GM12878 (cell line): ENCODE results near the gene VSIG10L. TPM values are rescaled to one million over a fixed set of nuclear protein-coding genes. Genes with fewer than 3 reads are reported as not detected.
A peak's percentile ranks its signal among the peaks of the same experiment; 100 is the strongest.

Experiments
- ATAC-seq: fragments of 200-7000 bp; cut with Tn5 transposase; 3 replicates; pipeline ENCODE4 v1.9.1; 2020; ENCODE audit warnings: mild to moderate bottlenecking, moderate library complexity
- BruUV-seq: library from RNA; stranded (reverse); fragments of 400-500 nt; replicated peaks from 2 replicates; lab custom pipeline; 2021; lab: Mats Ljungman, UMichigan
- CTCF ChIA-PET: fragments of 300-600 bp; sonication (Branson Sonifier 250); formaldehyde crosslinking; extraction: SDS; loops from one replicate; lab custom pipeline; 2021; ENCODE audit warnings: inconsistent platforms; lab: Yijun Ruan, JAX
- POLR2A ChIA-PET: fragments of 350-600 bp; formaldehyde crosslinking; extraction: SDS; loops from one replicate; lab custom pipeline; 2021; ENCODE audit warnings: inconsistent platforms; lab: Charles Lee
- RAD21 ChIA-PET: fragments of 300-600 bp; sonication (Branson Sonifier 250); formaldehyde crosslinking; loops from one replicate; lab custom pipeline; 2023; ENCODE audit warnings: antibody characterized with exemption; ENCODE audit not compliant: unreplicated experiment; lab: Charles Lee
- SMC1A ChIA-PET: fragments of 300-600 bp; sonication (Branson Sonifier 250); formaldehyde crosslinking; loops from one replicate; lab custom pipeline; 2023; ENCODE audit not compliant: unreplicated experiment, uncharacterized antibody; lab: Charles Lee
- DNase-seq: peaks from one replicate; pipeline ENCODE4 v3.0.0-alpha.2; 2011; ENCODE audit warnings: low read depth, low spot score
- FAIRE-seq: peaks from 3 replicates; lab custom pipeline; 2011; peaks lifted over from hg19 to GRCh38; lab: Jason Lieb, UNC
- H2AFZ ChIP-seq: 2 replicates; pipeline ENCODE4 v1.6.0; 2011; ENCODE audit warnings: low read depth, low read length, control low read depth; ENCODE audit not compliant: control insufficient read depth
- H3K27ac ChIP-seq: 2 replicates; pipeline ENCODE4 v1.5.1; 2011; ENCODE audit warnings: control low read depth; ENCODE audit not compliant: control insufficient read depth, insufficient read depth
- H3K27me3 ChIP-seq, 2 experiments: replicated peaks in 1 of 2; 2 replicates each; pipeline versions ENCODE4 v1.6.0 to v1.6.1; 2011; ENCODE audit warnings: low read length in 1 of 2; ENCODE audit not compliant: control insufficient read depth in 2 of 2, insufficient read depth in 2 of 2
- H3K36me3 ChIP-seq, 2 experiments: 2 replicates each; pipeline ENCODE4 v1.5.1; 2011; ENCODE audit warnings: low read length in 1 of 2; ENCODE audit not compliant: control insufficient read depth in 2 of 2, insufficient read depth in 2 of 2
- H3K4me1 ChIP-seq: 2 replicates; pipeline ENCODE4 v1.6.1; 2011; ENCODE audit warnings: mild to moderate bottlenecking, low read length, moderate library complexity, mixed read lengths; ENCODE audit not compliant: control insufficient read depth, insufficient read depth
- H3K4me2 ChIP-seq: 2 replicates; pipeline ENCODE4 v1.6.0; 2011; ENCODE audit warnings: control low read depth; ENCODE audit not compliant: control insufficient read depth, insufficient read depth
- H3K4me3 ChIP-seq: fragments of 200-600 bp; sonication (generic); 2 replicates; pipeline ENCODE4 v1.5.1; 2016
- H3K79me2 ChIP-seq: 2 replicates; pipeline ENCODE4 v1.6.0; 2011; ENCODE audit warnings: low read length; ENCODE audit not compliant: control insufficient read depth, insufficient read depth
- H3K9ac ChIP-seq: 2 replicates; pipeline ENCODE4 v1.8.0; 2011; ENCODE audit warnings: low read length, control low read depth, mixed read lengths; ENCODE audit not compliant: control insufficient read depth, insufficient read depth
- H3K9me3 ChIP-seq: replicated peaks from 3 replicates; pipeline ENCODE4 v1.5.1; 2011; ENCODE audit warnings: mild to moderate bottlenecking, low read length; ENCODE audit not compliant: control insufficient read depth, insufficient read depth
- H4K20me1 ChIP-seq: 2 replicates; pipeline ENCODE4 v1.6.0; 2011; ENCODE audit not compliant: control insufficient read depth, insufficient read depth
- BHLHE40 ChIP-seq, 2 experiments: fragments of 450-650 bp in 1 of 2; IDR thresholded peaks; 2 replicates each; pipeline ENCODE4 v1.6.1; 2011 to 2017; ENCODE audit warnings: low read depth in 2 of 2, borderline replicate concordance in 1 of 2, improper control_type of control experiment in 1 of 2, low read length in 1 of 2, mild to moderate bottlenecking in 1 of 2
- CREM ChIP-seq: IDR thresholded peaks from 2 replicates; pipeline ENCODE4 v1.6.1; 2014; ENCODE audit warnings: antibody characterized with exemption, low read depth
- FOXM1 ChIP-seq: IDR thresholded peaks from 2 replicates; pipeline ENCODE4 v1.6.1; 2012; ENCODE audit warnings: low read depth, mild to moderate bottlenecking, inconsistent platforms, low read length, moderate library complexity
- GABPA ChIP-seq: IDR thresholded peaks from 2 replicates; pipeline ENCODE4 v1.6.1; 2014; ENCODE audit warnings: antibody characterized with exemption, low read depth, mild to moderate bottlenecking, inconsistent platforms
- HSF1 ChIP-seq: fragments of 150-350 bp; IDR thresholded peaks from 2 replicates; pipeline ENCODE4 v1.6.1; 2014; ENCODE audit warnings: mild to moderate bottlenecking, low read depth, low read length
- KAT2A ChIP-seq: conservative IDR thresholded peaks from 2 replicates; pipeline ENCODE4 v1.6.1; 2011; ENCODE audit warnings: low read depth, low read length; ENCODE audit not compliant: control insufficient read depth
- MYB ChIP-seq: fragments of 150-350 bp; IDR thresholded peaks from 2 replicates; pipeline ENCODE4 v1.6.1; 2014; ENCODE audit warnings: mild to moderate bottlenecking, low read depth, low read length, borderline replicate concordance
- PBX3 ChIP-seq: IDR thresholded peaks from 2 replicates; pipeline ENCODE4 v1.6.1; 2011; ENCODE audit warnings: mild to moderate bottlenecking, low read depth, low read length, moderate library complexity; ENCODE audit not compliant: insufficient replicate concordance
- POLR2A ChIP-seq: IDR thresholded peaks from 2 replicates; pipeline ENCODE4 v1.6.1; 2011; ENCODE audit warnings: low read depth, mild to moderate bottlenecking, low read length
- RAD51 ChIP-seq: fragments of 450-650 bp; IDR thresholded peaks from 2 replicates; pipeline ENCODE4 v1.6.1; 2016; ENCODE audit warnings: moderate library complexity, mild to moderate bottlenecking, inconsistent platforms
- RCOR1 ChIP-seq: conservative IDR thresholded peaks from 2 replicates; pipeline ENCODE4 v1.6.1; 2012; ENCODE audit warnings: low read depth, low read length, improper control_type of control experiment
- SP1 ChIP-seq: IDR thresholded peaks from one replicate; pipeline ENCODE4 v1.6.1; 2011; ENCODE audit warnings: low read depth, low read length
- SPI1 ChIP-seq: IDR thresholded peaks from 2 replicates; pipeline ENCODE4 v1.6.1; 2011; ENCODE audit warnings: low read depth, mild to moderate bottlenecking, low read length, moderate library complexity, borderline replicate concordance; ENCODE audit not compliant: insufficient read depth
- SREBF1 ChIP-seq: IDR thresholded peaks from 2 replicates; pipeline ENCODE4 v1.6.1; 2012; ENCODE audit warnings: mild to moderate bottlenecking, low read length
- WRNIP1 ChIP-seq: IDR thresholded peaks from 2 replicates; pipeline ENCODE4 v1.6.1; 2011; ENCODE audit warnings: low read depth, low read length, improper control_type of control experiment, borderline replicate concordance
- ZNF384 ChIP-seq: IDR thresholded peaks from 2 replicates; pipeline ENCODE4 v1.6.1; 2012; ENCODE audit warnings: low read depth, mild to moderate bottlenecking, low read length, improper control_type of control experiment, borderline replicate concordance
- WGBS: methylation state at CpG from one replicate; pipeline ENCODE4 v1.1.6; 2016; ENCODE audit warnings: low lambda C conversion rate; ENCODE audit not compliant: insufficient replicate concordance, insufficient coverage; ENCODE audit errors: missing lambda C conversion rate; 5-methylcytosine and 5-hydroxymethylcytosine counted together
- in situ Hi-C: fragments of 300-500 bp; cut with MboI; formaldehyde crosslinking; loops from 9 replicates; pipeline ENCODE4 v1.14.3; 2018; ENCODE audit warnings: mixed read lengths
- intact Hi-C: fragments of 100-400 bp; cut with micrococcal nuclease; formaldehyde crosslinking; loops from one replicate; pipeline ENCODE4 v1.14.2; 2022; ENCODE audit not compliant: unreplicated experiment
- polyA plus RNA-seq, 11 experiments: library from polyadenylated mRNA; depleted of rRNA in 4 of 11; unstranded in 6 of 11; stranded (reverse) in 5 of 11; fragments of >200 nt; fragmentation: Nextera tagmentation in 4 of 11; fragmentation: Illumina TruSeq in 1 of 11; extraction: Ambion mirVana in 4 of 11; extraction: Trizol in 1 of 11; gene quantifications; 1 replicate in 1 of 11; 2 replicates in 10 of 11; pipeline versions ENCODE4 v1.2.1 to v1.2.3, GENCODE V29; 2011 to 2016; ENCODE audit warnings: inconsistent platforms in 2 of 11, missing spikeins in 2 of 11, low read depth in 1 of 11
- total RNA-seq, 4 experiments: library from RNA; depleted of rRNA in 3 of 4; stranded (reverse); fragments of >200 nt in 3 of 4; fragmentation: Illumina TruSeq in 1 of 4; extraction: Trizol in 1 of 4; gene quantifications; 2 replicates each; pipeline versions ENCODE4 v1.2.1 to v1.2.3, GENCODE V29; 2013 to 2021
- TF ChIP-seq, protein P1 (sequence below): IDR thresholded peaks from 2 replicates; pipeline ENCODE4 v1.6.1; 2011; ENCODE audit warnings: borderline replicate concordance, low read depth, mild to moderate bottlenecking, moderate library complexity, low read length; ENCODE audit not compliant: insufficient read depth, poor library complexity, severe bottlenecking
- TF ChIP-seq, protein P2 (sequence below): IDR thresholded peaks from 2 replicates; pipeline ENCODE4 v1.6.1; 2011; ENCODE audit warnings: low read depth, mild to moderate bottlenecking, low read length, moderate library complexity, borderline replicate concordance; ENCODE audit errors: extremely low read depth

VSIG10L gene
- total and polyA plus RNA-seq, 10 of the 15 experiments (the other 5 are each of a cell fraction or from before 2014, with no cell fraction given), result 0.09 to 0.93 (median 0.49) TPM

- Histone ChIP-seq H2AFZ (peak overlapping the region; percentile 70), H3K4me1 (peaks cover 5% of the 10 kb centered on the region), H4K20me1 (no peaks in the 10 kb centered on the region), H3K9me3 (no peaks in the 10 kb centered on the region; the same call in 2 of the 3 replicates), H3K27ac (peak overlapping the region; percentile 22), H3K36me3 (no peaks in the 10 kb centered on the region), H3K9ac (peak overlapping the region; percentile 18; the same call in 1 of the 2 replicates), H3K4me3 (peak overlapping the region; percentile 60), H3K27me3 (no peaks in the 10 kb centered on the region), H3K79me2 (no peaks in the 10 kb centered on the region), H3K4me2 (peak overlapping the region; percentile 100)
- WGBS, result 0% methylated on average over 36 of the region's 43 CpGs
- ChIA-PET SMC1A (interaction anchor here (0.7 to 1.9 kb wide), 8 partner anchors 10 to 103 kb away, joined by 3 to 6 read pairs (median 4); partner anchors contain the start of gene SIGLEC10), CTCF (interaction anchor here (0.7 to 5.1 kb wide), 25 partner anchors 10 to 322 kb away, joined by 3 to 47 read pairs (median 5); partner anchors contain the start of genes ETFB, NKG7 and SIGLEC10), POLR2A (interaction anchor here (0.6 to 2.6 kb wide), 6 partner anchors 27 to 319 kb away, joined by 3 to 13 read pairs (median 8); partner anchors contain the start of genes ETFB and SIGLEC10), RAD21 (interaction anchor here (0.8 to 3.2 kb wide), 10 partner anchors 20 to 318 kb away, joined by 3 to 32 read pairs (median 7); partner anchors contain the start of gene SIGLEC10)
- ATAC-seq (peak; percentile 91), FAIRE-seq (peak; percentile 92), DNase-seq (peak; percentile 24)
- in situ Hi-C loops (loop anchor here (5.0 kb wide), 2 partner anchors 99 to 324 kb away; no protein-coding TSS in a partner anchor), intact Hi-C loops (loop anchor here (1.0 to 10.0 kb wide), 6 partner anchors 28 to 316 kb away; partner anchors contain the start of gene ETFB)
- no TSS peak for BruUV-seq
- TF ChIP-seq BHLHE40 (IDR thresholded peaks at IDR 0.05; ENCODE audit: borderline replicate concordance in 1 of 2, low read depth in 2 of 2, low read length in 1 of 2) (peak in 1 of 2 experiments; percentile 48; a peak in 2 of 4 replicates), HSF1 (no peak), WRNIP1 (no peak), PBX3 (no peak), RAD51 (no peak), SPI1 (no peak), GABPA (no peak), SREBF1 (no peak), KAT2A (no peak), CREM (peak; percentile 49; the same call in 1 of the 2 replicates), SP1 (peak; percentile 46), MYB (no peak), ZNF384 (no peak), POLR2A (peak; percentile 26; the same call in 1 of the 2 replicates), RCOR1 (no peak), FOXM1 (no peak)
- TF ChIP-seq, protein P1, sequence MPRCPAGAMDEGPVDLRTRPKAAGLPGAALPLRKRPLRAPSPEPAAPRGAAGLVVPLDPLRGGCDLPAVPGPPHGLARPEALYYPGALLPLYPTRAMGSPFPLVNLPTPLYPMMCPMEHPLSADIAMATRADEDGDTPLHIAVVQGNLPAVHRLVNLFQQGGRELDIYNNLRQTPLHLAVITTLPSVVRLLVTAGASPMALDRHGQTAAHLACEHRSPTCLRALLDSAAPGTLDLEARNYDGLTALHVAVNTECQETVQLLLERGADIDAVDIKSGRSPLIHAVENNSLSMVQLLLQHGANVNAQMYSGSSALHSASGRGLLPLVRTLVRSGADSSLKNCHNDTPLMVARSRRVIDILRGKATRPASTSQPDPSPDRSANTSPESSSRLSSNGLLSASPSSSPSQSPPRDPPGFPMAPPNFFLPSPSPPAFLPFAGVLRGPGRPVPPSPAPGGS, result no peak
- TF ChIP-seq, protein P2, sequence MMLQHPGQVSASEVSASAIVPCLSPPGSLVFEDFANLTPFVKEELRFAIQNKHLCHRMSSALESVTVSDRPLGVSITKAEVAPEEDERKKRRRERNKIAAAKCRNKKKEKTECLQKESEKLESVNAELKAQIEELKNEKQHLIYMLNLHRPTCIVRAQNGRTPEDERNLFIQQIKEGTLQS, result no peak
Measured at GRCh38 chr19:51338563-51339312, 3.2 kb downstream of the VSIG10L start.
